ENCODE data around the gene MEIS1.

Gene MEIS1

GRCh38 chr2:66523990-66524389 is 89.1 kb downstream of the MEIS1 start:
- TF ChIP-seq CTCF (IDR thresholded peaks at IDR 0.05) = no peak

GRCh38 chr2:66525606-66526005 is 90.7 kb downstream of the MEIS1 start:
- TF ChIP-seq CTCF (IDR thresholded peaks at IDR 0.05) = no peak

GRCh38 chr2:66526180-66526579 is 91.3 kb downstream of the MEIS1 start:
- TF ChIP-seq CTCF (IDR thresholded peaks at IDR 0.05) = no peak

GRCh38 chr2:66528974-66529724 is 94.2 kb downstream of the MEIS1 start:
- TF ChIP-seq CTCF (IDR thresholded peaks at IDR 0.05) = no peak

- no peak for TF ChIP-seq CTCF (IDR thresholded peaks at IDR 0.05)
These were observed 95.7 kb downstream of the MEIS1 start for GRCh38 chr2:66530651-66531050.

GRCh38 chr2:66531155-66531554 is 96.2 kb downstream of the MEIS1 start:
- no peak for TF ChIP-seq CTCF (IDR thresholded peaks at IDR 0.05)

- TF ChIP-seq CTCF (IDR thresholded peaks at IDR 0.05) = no peak
These were observed 96.6 kb downstream of the MEIS1 start for GRCh38 chr2:66531567-66531966.

Measured in LNCAP (cell line).